Measurements from ENCODE around the gene IMMP1L. TPM values are rescaled to one million over a fixed set of nuclear protein-coding genes. Genes with fewer than 3 reads are reported as not detected.

The IMMP1L gene
- total RNA-seq, 2 donors from 2014 or later = 24.9 TPM

GRCh38 chr11:31445621-31446020 lies 63.8 kb downstream of the IMMP1L start:
- no peaks in the 10 kb centered on the region for H3K27me3 Mint-ChIP-seq
- H3K4me3 Mint-ChIP-seq = no peak overlapping the region
- peaks cover 3 to 11% of the 10 kb centered on the region in 2 donors for H3K4me1 Mint-ChIP-seq (ENCODE audit: low read depth in 2 of 2)
- H3K36me3 Mint-ChIP-seq = peaks cover 7% of the 10 kb centered on the region
- ATAC-seq (no peak), DNase-seq (ENCODE audit: low spot score) (no peak)
- no peak overlapping the region for H3K27ac Mint-ChIP-seq
- peaks cover 3% of the 10 kb centered on the region for H3K9me3 Mint-ChIP-seq

DNA sequence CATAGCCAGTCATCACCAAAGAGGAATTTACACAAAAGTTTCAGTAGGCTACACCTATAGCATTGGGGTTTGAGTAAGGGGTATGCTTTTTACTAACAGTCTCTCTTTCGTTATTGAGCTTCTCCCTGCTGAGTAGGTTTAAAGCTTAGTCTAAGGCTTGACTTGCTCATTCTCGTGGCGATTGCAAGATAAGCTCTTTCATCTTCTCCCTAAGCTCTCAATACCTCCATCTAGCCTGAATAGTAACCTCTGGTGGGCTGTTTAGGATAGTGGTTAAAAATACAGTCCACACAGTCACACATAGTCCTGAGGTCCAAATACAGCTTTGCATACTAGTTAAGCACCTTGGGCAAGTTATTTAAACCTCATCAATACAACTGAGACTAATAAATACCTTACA lies 65.6 kb downstream of the IMMP1L start:
- H3K4me1 Mint-ChIP-seq (ENCODE audit: low read depth in 2 of 2) = peaks cover 0 to 6% of the 10 kb centered on the region in 2 donors
- no peak for DNase-seq (ENCODE audit: low spot score)
- no peak overlapping the region for H3K4me3 Mint-ChIP-seq
- H3K27ac Mint-ChIP-seq = no peak overlapping the region
- H3K36me3 Mint-ChIP-seq = peaks cover 7% of the 10 kb centered on the region
- no peak for ATAC-seq
- H3K9me3 Mint-ChIP-seq = peaks cover 3% of the 10 kb centered on the region
- H3K27me3 Mint-ChIP-seq = no peaks in the 10 kb centered on the region

DNA sequence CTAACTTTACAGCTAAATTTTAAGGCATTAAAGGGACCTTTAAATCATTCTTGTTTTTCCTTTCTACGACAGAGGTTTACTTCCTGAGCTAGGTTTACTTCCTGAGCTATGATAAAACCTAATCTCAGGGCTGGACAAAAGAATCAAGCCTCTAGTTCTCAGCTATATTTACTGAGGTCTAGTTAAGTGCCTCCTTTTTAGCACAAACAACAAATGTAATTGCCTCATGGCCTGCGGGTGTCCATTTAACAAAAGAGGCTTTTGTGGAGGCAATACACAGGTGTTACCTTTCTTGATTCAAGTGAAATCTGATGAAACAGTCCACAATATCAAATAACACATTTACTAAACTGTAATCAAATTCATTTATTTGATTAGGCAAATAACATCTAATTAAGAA lies 67.3 kb downstream of the IMMP1L start:
- Mint-ChIP-seq H3K4me3 (no peak overlapping the region), H3K36me3 (peaks cover 7% of the 10 kb centered on the region), H3K27ac (no peak overlapping the region), H3K4me1 (ENCODE audit: low read depth in 2 of 2) (peaks cover 3 to 6% of the 10 kb centered on the region in 2 donors), H3K27me3 (no peaks in the 10 kb centered on the region), H3K9me3 (peaks cover 3% of the 10 kb centered on the region)
- ATAC-seq (no peak), DNase-seq (ENCODE audit: low spot score) (no peak)

- H3K4me1 Mint-ChIP-seq (ENCODE audit: low read depth in 2 of 2) = peaks cover 2 to 3% of the 10 kb centered on the region in 2 donors
- peaks cover 3% of the 10 kb centered on the region for H3K9me3 Mint-ChIP-seq
- H3K4me3 Mint-ChIP-seq = no peak overlapping the region
- no peaks in the 10 kb centered on the region for H3K27me3 Mint-ChIP-seq
- DNase-seq (ENCODE audit: low spot score) (no peak), ATAC-seq (no peak)
- no peak overlapping the region for H3K27ac Mint-ChIP-seq
- H3K36me3 Mint-ChIP-seq = peaks cover 3% of the 10 kb centered on the region
These were observed 68.1 kb downstream of the IMMP1L start for GRCh38 chr11:31441296-31441695.

- H3K9me3 Mint-ChIP-seq = no peaks in the 10 kb centered on the region
- no peaks in the 10 kb centered on the region for H3K27me3 Mint-ChIP-seq
- H3K4me3 Mint-ChIP-seq = no peak overlapping the region
- peaks cover 0 to 3% of the 10 kb centered on the region in 2 donors for H3K4me1 Mint-ChIP-seq (ENCODE audit: low read depth in 2 of 2)
- ATAC-seq = no peak
- H3K36me3 Mint-ChIP-seq = no peaks in the 10 kb centered on the region
- no peak overlapping the region for H3K27ac Mint-ChIP-seq
- no peak for DNase-seq (ENCODE audit: low spot score)
These were observed 71.5 kb downstream of the IMMP1L start for GRCh38 chr11:31437742-31438435.

GRCh38 chr11:31433851-31434250 lies 75.6 kb downstream of the IMMP1L start:
- Mint-ChIP-seq H3K4me1 (ENCODE audit: low read depth in 2 of 2) (peaks cover 0 to 3% of the 10 kb centered on the region in 2 donors), H3K27me3 (no peaks in the 10 kb centered on the region), H3K4me3 (no peak overlapping the region), H3K27ac (no peak overlapping the region), H3K36me3 (no peaks in the 10 kb centered on the region), H3K9me3 (no peaks in the 10 kb centered on the region)
- ATAC-seq = no peak
- no peak for DNase-seq (ENCODE audit: low spot score)

DNA sequence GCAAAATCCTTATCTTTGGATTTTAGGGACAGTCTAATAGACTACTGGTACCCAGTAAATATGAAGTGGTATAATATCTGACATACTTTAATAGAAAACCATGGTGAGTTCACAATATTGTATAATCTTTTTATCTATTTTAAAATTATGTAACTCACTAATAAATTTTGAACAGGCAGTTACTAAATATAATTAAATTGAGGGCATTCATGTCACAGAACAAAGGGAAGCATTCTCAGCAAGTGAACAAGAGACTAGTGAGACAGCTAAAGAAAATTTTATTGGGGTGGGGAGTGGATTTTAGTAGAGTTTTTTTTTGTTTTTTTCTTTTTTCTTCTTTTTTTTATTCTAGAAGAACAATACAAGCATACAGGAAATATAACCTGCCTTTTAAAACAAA lies 84.8 kb downstream of the IMMP1L start:
- H3K9me3 Mint-ChIP-seq = no peaks in the 10 kb centered on the region
- no peaks in the 10 kb centered on the region for H3K4me1 Mint-ChIP-seq (ENCODE audit: low read depth in 2 of 2)
- no peak overlapping the region for H3K4me3 Mint-ChIP-seq
- no peak overlapping the region for H3K27ac Mint-ChIP-seq
- no peak for DNase-seq (ENCODE audit: low spot score)
- no peak for ATAC-seq
- no peaks in the 10 kb centered on the region for H3K27me3 Mint-ChIP-seq
- no peaks in the 10 kb centered on the region for H3K36me3 Mint-ChIP-seq

GRCh38 chr11:31422703-31423102 lies 86.7 kb downstream of the IMMP1L start:
- Mint-ChIP-seq H3K27me3 (no peaks in the 10 kb centered on the region), H3K4me3 (no peak overlapping the region), H3K27ac (no peak overlapping the region), H3K36me3 (no peaks in the 10 kb centered on the region), H3K9me3 (no peaks in the 10 kb centered on the region), H3K4me1 (ENCODE audit: low read depth in 2 of 2) (no peaks in the 10 kb centered on the region)
- ATAC-seq (no peak), DNase-seq (ENCODE audit: low spot score) (no peak)

GRCh38 chr11:31421820-31422219 lies 87.6 kb downstream of the IMMP1L start:
- Mint-ChIP-seq H3K36me3 (no peaks in the 10 kb centered on the region), H3K27ac (no peak overlapping the region), H3K4me3 (no peak overlapping the region), H3K4me1 (ENCODE audit: low read depth in 2 of 2) (no peaks in the 10 kb centered on the region), H3K9me3 (no peaks in the 10 kb centered on the region), H3K27me3 (no peaks in the 10 kb centered on the region)
- ATAC-seq (no peak), DNase-seq (ENCODE audit: low spot score) (no peak)

DNA sequence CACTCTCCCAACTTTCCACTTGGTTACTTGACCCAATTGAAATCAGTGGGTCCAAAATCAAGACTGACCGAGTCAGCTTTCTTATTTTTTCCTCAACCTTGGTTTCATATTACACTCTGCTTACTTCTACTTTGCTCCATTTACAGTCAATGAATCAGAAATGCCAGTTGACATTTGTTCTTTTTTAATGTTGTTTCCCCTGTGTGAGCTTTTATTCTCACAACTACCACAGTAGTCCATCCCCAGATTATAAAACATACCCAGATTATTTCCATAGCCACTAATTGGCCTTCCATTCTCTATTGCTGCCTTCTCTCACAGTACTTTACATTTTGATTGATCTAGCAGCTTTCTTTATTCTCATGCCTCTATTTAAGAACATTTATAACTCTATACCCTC lies 89.8 kb downstream of the IMMP1L start:
- DNase-seq (ENCODE audit: low spot score) (no peak), ATAC-seq (no peak)
- no peaks in the 10 kb centered on the region for H3K36me3 Mint-ChIP-seq
- H3K27me3 Mint-ChIP-seq = no peaks in the 10 kb centered on the region
- no peaks in the 10 kb centered on the region for H3K9me3 Mint-ChIP-seq
- H3K27ac Mint-ChIP-seq = no peak overlapping the region
- H3K4me3 Mint-ChIP-seq = no peak overlapping the region
- no peaks in the 10 kb centered on the region for H3K4me1 Mint-ChIP-seq (ENCODE audit: low read depth in 2 of 2)

GRCh38 chr11:31419138-31419537 lies 90.3 kb downstream of the IMMP1L start:
- Mint-ChIP-seq H3K27me3 (no peaks in the 10 kb centered on the region), H3K36me3 (no peaks in the 10 kb centered on the region), H3K4me3 (no peak overlapping the region), H3K9me3 (no peaks in the 10 kb centered on the region), H3K4me1 (ENCODE audit: low read depth in 2 of 2) (no peaks in the 10 kb centered on the region), H3K27ac (no peak overlapping the region)
- ATAC-seq (no peak), DNase-seq (ENCODE audit: low spot score) (no peak)

DNA sequence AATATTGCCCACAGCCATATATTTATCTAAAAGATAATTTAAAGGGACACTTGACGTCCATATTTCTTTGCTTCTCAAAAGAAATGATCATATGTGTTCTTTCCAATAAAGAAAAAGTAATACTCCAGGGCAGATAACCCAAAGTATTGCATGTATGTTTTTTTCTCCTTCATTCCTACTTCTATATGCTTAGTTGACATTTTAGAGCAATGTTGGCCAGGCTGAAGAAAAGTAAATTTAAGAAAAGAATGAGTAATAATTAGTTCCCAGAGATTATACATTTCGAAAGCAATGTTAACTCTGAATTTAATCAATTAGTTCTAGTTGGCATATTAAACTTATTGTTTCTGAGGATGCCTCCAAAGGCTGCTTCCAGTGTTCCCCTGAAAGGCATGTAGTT lies 91.6 kb downstream of the IMMP1L start:
- H3K4me3 Mint-ChIP-seq = no peak overlapping the region
- H3K27ac Mint-ChIP-seq = no peak overlapping the region
- no peaks in the 10 kb centered on the region for H3K4me1 Mint-ChIP-seq (ENCODE audit: low read depth in 2 of 2)
- DNase-seq (ENCODE audit: low spot score) (no peak), ATAC-seq (no peak)
- no peaks in the 10 kb centered on the region for H3K27me3 Mint-ChIP-seq
- no peaks in the 10 kb centered on the region for H3K36me3 Mint-ChIP-seq
- H3K9me3 Mint-ChIP-seq = no peaks in the 10 kb centered on the region

GRCh38 chr11:31417357-31417756 lies 92.1 kb downstream of the IMMP1L start:
- Mint-ChIP-seq H3K27ac (no peak overlapping the region), H3K4me3 (no peak overlapping the region), H3K4me1 (ENCODE audit: low read depth in 2 of 2) (no peaks in the 10 kb centered on the region)

GRCh38 chr11:31415435-31415834 lies 94.0 kb downstream of the IMMP1L start:
- no peaks in the 10 kb centered on the region for H3K27me3 Mint-ChIP-seq
- H3K9me3 Mint-ChIP-seq = no peaks in the 10 kb centered on the region
- peaks cover 6% of the 10 kb centered on the region for H3K36me3 Mint-ChIP-seq
- DNase-seq (ENCODE audit: low spot score) = no peak
- ATAC-seq = no peak
- H3K4me3 Mint-ChIP-seq = no peak overlapping the region
- H3K4me1 Mint-ChIP-seq (ENCODE audit: low read depth in 2 of 2) = no peaks in the 10 kb centered on the region
- H3K27ac Mint-ChIP-seq = no peak overlapping the region

More at GRCh38 chr11:31417357-31417756, 92.1 kb downstream of the IMMP1L start:
- Mint-ChIP-seq H3K36me3 (no peaks in the 10 kb centered on the region), H3K27me3 (no peaks in the 10 kb centered on the region), H3K9me3 (no peaks in the 10 kb centered on the region)
- ATAC-seq (no peak), DNase-seq (ENCODE audit: low spot score) (no peak)

GRCh38 chr11:31414338-31414737 lies 95.1 kb downstream of the IMMP1L start:
- Mint-ChIP-seq H3K4me1 (ENCODE audit: low read depth in 2 of 2) (no peaks in the 10 kb centered on the region), H3K36me3 (peaks cover 6% of the 10 kb centered on the region), H3K27ac (no peak overlapping the region), H3K27me3 (no peaks in the 10 kb centered on the region), H3K9me3 (no peaks in the 10 kb centered on the region), H3K4me3 (no peak overlapping the region)
- DNase-seq (ENCODE audit: low spot score) (no peak), ATAC-seq (no peak)

All from natural killer cell treated with Interleukin-12 subunit alpha and Interleukin-12 subunit beta and Interleukin-15 and Interleukin-18, amount 100 ng/mL, for 72 hours (primary cell).